SK-N-DZ (cell line): ENCODE data around the gene EIF2B4.
"Not testable (repeated sequence)": the region's sequence is repeated elsewhere in the genome, so short reads cannot be mapped to it uniquely, and the experiment has no call there.

Experiments used
- DNase-seq: peaks from one replicate; pipeline ENCODE4 v3.0.0-alpha.2; 2015; ENCODE audit warnings: low spot score

EIF2B4 gene

GRCh38 chr2:27350106-27350693, 19.9 kb downstream of the EIF2B4 start:
- DNase-seq = no peak

- DNase-seq = no peak
Measured at GRCh38 chr2:27347641-27348040, 22.5 kb downstream of the EIF2B4 start.

DNA sequence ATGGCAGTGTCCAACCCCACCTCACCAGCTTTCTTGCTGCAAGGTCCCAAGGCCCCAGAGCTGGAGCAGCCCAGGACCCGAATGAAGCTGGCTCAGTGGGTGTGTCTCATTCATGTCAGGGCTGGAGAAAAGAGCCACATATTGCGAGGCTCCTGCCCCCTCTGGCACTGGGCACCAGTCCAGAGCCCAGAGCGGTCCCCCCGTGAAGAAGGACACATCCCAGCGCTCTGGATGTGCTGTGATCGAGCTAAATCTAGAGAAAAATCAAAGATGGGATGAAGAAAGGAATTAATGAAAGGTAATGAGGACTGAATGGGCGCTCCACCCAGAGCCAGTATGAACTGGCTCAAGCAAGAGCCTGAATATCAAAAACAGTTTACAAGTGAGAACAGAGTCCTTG, 34.0 kb downstream of the EIF2B4 start:
- DNase-seq = no peak

DNA sequence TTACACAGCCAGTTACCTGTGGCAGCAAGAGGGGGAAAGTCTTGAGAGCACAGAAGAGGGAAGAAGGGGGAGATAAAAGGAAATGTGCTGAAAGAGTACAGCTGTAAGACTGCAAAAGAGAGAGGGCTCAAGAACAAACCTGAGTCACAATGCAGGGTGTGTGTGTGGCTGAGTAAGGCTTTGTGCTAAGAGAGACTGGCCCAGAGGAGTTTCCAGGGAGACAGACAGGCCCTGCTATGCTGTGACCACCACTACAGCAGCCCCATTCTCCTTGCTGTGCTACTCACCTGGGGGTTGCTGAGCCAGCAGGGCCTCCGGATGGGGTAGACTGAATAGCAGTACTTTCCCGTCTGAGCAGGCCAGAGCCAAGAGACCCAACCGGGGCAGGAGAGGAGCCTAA, 34.8 kb downstream of the EIF2B4 start:
- DNase-seq = no peak

DNA sequence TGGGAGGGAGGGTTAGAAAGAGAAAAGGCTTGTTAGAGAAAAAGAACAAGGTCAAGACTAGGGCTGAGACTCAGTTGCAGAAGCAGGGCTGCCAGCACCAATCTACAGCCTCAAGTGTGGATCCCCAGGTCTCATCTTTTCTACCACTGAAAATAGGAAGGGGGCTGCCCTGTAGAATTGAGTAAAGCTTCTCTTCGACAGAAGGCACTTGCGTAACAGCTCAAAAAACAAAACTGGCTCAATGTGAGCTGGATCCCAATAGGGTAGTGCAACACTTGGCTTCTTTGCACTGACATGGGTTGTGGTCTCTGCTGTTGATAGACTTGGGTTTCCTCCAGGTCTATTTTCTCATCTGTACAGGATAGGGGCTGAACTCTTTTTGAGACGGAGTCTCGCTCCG, 45.4 kb downstream of the EIF2B4 start:
- no peak for DNase-seq

GRCh38 chr2:27323596-27324285, 46.4 kb downstream of the EIF2B4 start:
- no peak for DNase-seq

DNA sequence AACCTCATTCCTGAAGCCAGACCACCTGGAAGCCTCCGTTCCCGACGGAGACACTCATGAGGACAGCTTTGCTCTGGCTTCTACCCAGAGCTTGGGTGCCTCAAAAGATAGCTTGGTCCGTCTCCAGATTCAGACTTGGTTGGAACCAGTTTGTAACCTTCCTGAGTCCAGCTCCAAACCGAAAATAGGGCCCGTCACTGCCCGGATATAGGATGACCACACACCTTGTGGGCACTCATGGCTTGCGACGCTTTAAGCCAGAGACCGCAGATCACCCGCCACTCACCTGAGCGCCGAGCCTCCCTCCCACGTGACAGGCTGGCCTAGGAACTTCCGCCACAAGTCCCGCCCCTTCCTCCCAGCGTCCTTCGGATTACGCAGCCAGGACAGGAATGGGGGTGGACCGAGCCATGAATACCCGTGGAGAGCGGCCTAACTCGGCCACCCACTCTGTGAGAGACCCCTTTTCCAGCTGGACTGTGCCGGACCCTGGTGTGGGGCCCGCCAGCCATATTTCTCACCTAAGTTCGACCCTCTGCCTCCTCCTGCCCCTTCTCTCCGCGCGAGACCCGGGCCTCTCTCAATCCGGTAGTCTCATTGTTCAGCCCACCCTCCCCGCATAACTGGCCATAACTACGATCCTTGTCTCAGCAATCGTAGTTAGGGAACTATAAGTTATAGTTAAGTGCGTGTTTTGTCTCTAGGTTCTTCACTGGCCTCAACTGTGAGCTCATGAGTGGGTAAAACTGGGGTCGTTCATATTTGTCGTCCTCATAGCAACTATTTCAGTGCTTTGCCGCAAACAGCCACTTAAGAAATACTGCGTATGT, 47.2 kb downstream of the EIF2B4 start, which contains the start of gene MPV17:
Gene MPV17, minus strand, starts transcription at position 332 of the 830 bp plus-strand sequence. CDS start 580 bp downstream, outside the sequence.
- DNase-seq = peak; percentile 86

DNA sequence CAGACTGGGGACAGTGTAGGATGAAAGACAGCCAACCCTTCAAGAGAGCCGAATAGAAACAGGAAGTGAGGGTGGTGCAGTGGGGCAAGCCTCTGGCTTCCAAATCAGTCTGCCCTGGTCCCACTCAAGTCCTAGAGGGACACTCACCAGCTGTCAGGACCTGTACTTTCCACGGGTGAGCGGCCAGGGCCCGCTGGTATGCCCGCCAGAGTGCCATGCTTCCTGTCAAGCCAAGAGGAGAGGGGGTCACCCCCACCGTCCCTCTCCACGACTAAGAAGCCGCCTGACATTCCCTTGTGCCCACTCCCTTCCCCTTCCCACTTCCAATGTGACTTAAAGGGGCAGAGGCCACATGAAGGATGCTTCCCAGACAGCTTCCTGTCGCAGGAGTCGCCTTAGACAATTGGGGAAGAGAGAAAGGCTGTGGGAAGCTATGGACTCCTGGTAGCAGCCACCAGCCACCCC, 47.8 kb downstream of the EIF2B4 start:
- DNase-seq = no peak

- DNase-seq = no peak
Measured at GRCh38 chr2:27320958-27321543, 49.1 kb downstream of the EIF2B4 start.

GRCh38 chr2:27319839-27320238, 50.3 kb downstream of the EIF2B4 start:
- not testable (repeated sequence) for DNase-seq

DNA sequence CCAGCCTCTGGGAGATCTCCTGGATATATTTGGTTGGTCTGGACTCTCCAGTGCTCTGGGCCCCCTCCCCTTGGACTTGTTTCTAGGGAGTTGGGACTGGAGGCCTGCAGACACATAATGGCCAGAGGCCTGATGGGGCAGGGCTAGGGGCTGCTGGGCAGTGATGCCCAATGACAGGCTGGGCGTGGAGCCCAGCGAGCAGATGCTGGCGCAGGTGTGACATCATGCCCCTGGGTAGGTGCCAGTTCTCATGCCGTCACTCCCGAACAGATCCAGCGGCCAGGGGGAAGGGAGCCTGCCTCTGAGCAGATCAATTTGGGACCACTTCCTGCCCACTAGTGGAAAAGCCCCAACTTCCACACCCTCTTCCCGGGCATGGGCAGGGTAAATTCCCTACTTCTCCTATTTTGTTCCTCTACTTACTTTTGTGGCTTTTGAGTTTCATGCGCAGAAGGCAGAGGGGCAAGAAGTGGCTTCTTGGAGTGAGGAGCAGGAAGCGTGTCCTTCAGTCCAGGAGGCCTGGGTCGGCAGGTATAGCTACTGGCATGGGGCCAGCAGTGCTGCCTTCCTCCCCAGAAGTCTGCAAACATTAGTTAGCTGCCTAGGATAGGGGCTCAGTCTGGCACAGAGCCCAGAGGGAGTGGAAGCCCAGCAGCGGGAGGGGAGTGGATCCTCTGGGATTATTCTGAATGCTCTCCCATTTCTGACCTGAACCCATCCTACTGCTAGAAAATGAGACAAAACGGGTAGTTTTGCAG, 53.3 kb downstream of the EIF2B4 start:
- no peak for DNase-seq

- no peak for DNase-seq
Measured at GRCh38 chr2:27315122-27315521, 55.0 kb downstream of the EIF2B4 start.

- no peak for DNase-seq
Measured at GRCh38 chr2:27314709-27315108, 55.4 kb downstream of the EIF2B4 start.
